Stomach (tissue), 9 donors: ENCODE data around the gene NFATC2. TPM values are rescaled to one million over a fixed set of nuclear protein-coding genes. Genes with fewer than 3 reads are reported as not detected.
A peak's percentile ranks its signal among the peaks of the same experiment; 100 is the strongest.

Experiments
- DNase-seq, 2 donors: peaks; one replicate each; pipeline versions ENCODE4 v3.0.0 to v3.0.0-alpha.2; 2013 to 2019
- H3K27ac ChIP-seq, 5 donors: fragments of 200-600 bp in 4 of 5; sonication (generic) in 4 of 5; one replicate each; pipeline ENCODE4 v1.5.1; 2013 to 2019; ENCODE audit warnings: mild to moderate bottlenecking in 1 of 5, moderate library complexity in 1 of 5
- H3K27me3 ChIP-seq, 3 donors: fragments of 200-600 bp; sonication (generic); one replicate each; pipeline ENCODE4 v1.5.1; 2017 to 2019; ENCODE audit warnings: mixed run types in 1 of 3
- H3K36me3 ChIP-seq, 4 donors: fragments of 200-600 bp; sonication (generic); 1 replicate in 3 of 4; 2 replicates in 1 of 4; pipeline ENCODE4 v1.5.1; 2016 to 2019
- H3K4me1 ChIP-seq, 4 donors: fragments of 200-600 bp; sonication (generic); one replicate each; pipeline ENCODE4 v1.5.1; 2016 to 2019
- H3K4me3 ChIP-seq, 4 donors: fragments of 200-600 bp; sonication (generic) in 3 of 4; one replicate each; pipeline ENCODE4 v1.5.1; 2016 to 2019; ENCODE audit warnings: mild to moderate bottlenecking in 1 of 4
- H3K9me3 ChIP-seq, 4 donors: fragments of 200-600 bp; sonication (generic); one replicate each; pipeline ENCODE4 v1.5.1; 2016 to 2019
- CTCF ChIP-seq, 7 experiments: fragments of 450-650 bp in 4 of 7; fragments of 200-600 bp in 3 of 7; sonication (generic) in 3 of 7; IDR thresholded peaks; one replicate each; pipeline ENCODE4 v1.5.1; 2016 to 2019; ENCODE audit warnings: antibody characterized with exemption in 7 of 7, control low read depth in 2 of 7, mild to moderate bottlenecking in 1 of 7
- EP300 ChIP-seq: sonication (generic); formaldehyde crosslinking; IDR thresholded peaks from one replicate; pipeline ENCODE4 v1.6.1; 2017; ENCODE audit warnings: antibody characterized with exemption
- POLR2A ChIP-seq, 4 donors: fragments of 450-650 bp; IDR thresholded peaks; one replicate each; pipeline ENCODE4 v1.6.1; 2016; ENCODE audit warnings: antibody characterized with exemption in 4 of 4, control low read depth in 2 of 4, mild to moderate bottlenecking in 1 of 4, moderate library complexity in 1 of 4
- POLR2AphosphoS5 ChIP-seq, 3 donors: sonication (generic); formaldehyde crosslinking; IDR thresholded peaks; one replicate each; pipeline ENCODE4 v1.6.1; 2016; ENCODE audit warnings: antibody characterized with exemption in 3 of 3
- WGBS, 5 donors: extraction: QIAGEN DNeasy Blood & Tissue Kit in 3 of 5; methylation state at CpG; one replicate each; pipeline versions ENCODE4 v1.1.5 to v1.1.7; 2013 to 2018; 5-methylcytosine and 5-hydroxymethylcytosine counted together
- intact Hi-C: fragments of 100-400 bp; cut with DNase I; formaldehyde crosslinking; loops from one replicate; pipeline ENCODE4 v1.15.1; 2023; ENCODE audit warnings: low total_unique reads
- polyA plus RNA-seq, 3 donors: library from polyadenylated mRNA; stranded (reverse); fragments of 200-250 nt; gene quantifications; one replicate each; pipeline ENCODE4 v1.2.3, GENCODE V29; 2013
- total RNA-seq, 5 donors: library from RNA; depleted of rRNA; stranded (reverse); fragments of >200 nt; gene quantifications; one replicate each; pipeline versions ENCODE4 v1.1.0 to v1.2.3, GENCODE V29; 2014 to 2016
- donor health status: healthy with polysubstance abuse.
- donor health status: Bipolar disorder and iron deficiency.
- donor health status: healthy.

The NFATC2 gene
- total and polyA plus RNA-seq, 8 donors: 1.4 to 31.9 (median 8.6) TPM

DNA sequence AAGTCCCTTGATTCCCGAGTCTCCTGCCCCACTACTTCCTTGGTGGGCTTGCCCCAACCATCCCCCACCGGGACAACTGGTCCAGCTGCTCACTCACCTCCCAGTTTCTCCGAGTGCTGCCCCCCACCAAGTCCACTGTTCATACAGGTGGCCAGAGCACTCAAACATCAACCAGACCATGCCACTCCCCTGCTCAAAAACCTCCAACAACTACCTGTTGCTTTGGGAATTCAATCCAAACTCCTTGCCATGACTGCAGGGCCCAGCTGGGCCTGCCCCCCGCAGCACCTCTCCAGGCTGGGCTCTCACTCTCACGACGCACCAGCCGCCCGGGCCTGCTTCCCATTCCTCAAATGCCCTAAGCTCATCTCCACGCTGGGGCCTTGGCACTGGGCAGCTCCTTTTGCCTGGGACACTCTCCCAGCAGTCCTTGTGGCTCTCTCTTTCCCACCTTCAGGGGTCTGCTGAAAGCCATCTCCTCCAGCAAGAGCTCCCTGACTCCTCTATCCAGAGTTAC is 97.5 kb downstream of the NFATC2 start:
- no peak for DNase-seq
- peaks cover 0 to 24% (median 8%) of the 10 kb centered on the region in 4 donors for H3K36me3 ChIP-seq
- intact Hi-C loops: no loop called here
- H3K27ac ChIP-seq: no peak overlapping the region
- H3K27me3 ChIP-seq: no peaks in the 10 kb centered on the region
- H3K4me1 ChIP-seq: peaks cover 0 to 41% (median 26%) of the 10 kb centered on the region in 4 donors
- H3K4me3 ChIP-seq: no peak overlapping the region
- no peak for TF ChIP-seq POLR2AphosphoS5 (IDR thresholded peaks at IDR 0.05)
- no peak for TF ChIP-seq POLR2A (IDR thresholded peaks at IDR 0.05)
- H3K9me3 ChIP-seq: no peaks in the 10 kb centered on the region
- WGBS, 5 donors: 89 to 96% (median 93%) methylated on average over 9 of the region's 9 CpGs

GRCh38 chr20:51444467-51444866 is 98.1 kb downstream of the NFATC2 start:
- intact Hi-C loops: no loop called here
- Histone ChIP-seq H3K27ac (no peak overlapping the region), H3K4me1 (peaks cover 0 to 41% (median 25%) of the 10 kb centered on the region in 4 donors), H3K27me3 (no peaks in the 10 kb centered on the region), H3K36me3 (peaks cover 0 to 27% (median 7%) of the 10 kb centered on the region in 4 donors), H3K4me3 (no peak overlapping the region), H3K9me3 (no peaks in the 10 kb centered on the region)
- TF ChIP-seq POLR2AphosphoS5 (IDR thresholded peaks at IDR 0.05) (no peak), POLR2A (IDR thresholded peaks at IDR 0.05) (no peak), EP300 (no peak), CTCF (IDR thresholded peaks at IDR 0.05) (no peak)
- WGBS, 5 donors: 75 to 89% (median 79%) methylated on average over 9 of the region's 9 CpGs
- DNase-seq: peak in 1 of 2 donors; percentile 54

DNA sequence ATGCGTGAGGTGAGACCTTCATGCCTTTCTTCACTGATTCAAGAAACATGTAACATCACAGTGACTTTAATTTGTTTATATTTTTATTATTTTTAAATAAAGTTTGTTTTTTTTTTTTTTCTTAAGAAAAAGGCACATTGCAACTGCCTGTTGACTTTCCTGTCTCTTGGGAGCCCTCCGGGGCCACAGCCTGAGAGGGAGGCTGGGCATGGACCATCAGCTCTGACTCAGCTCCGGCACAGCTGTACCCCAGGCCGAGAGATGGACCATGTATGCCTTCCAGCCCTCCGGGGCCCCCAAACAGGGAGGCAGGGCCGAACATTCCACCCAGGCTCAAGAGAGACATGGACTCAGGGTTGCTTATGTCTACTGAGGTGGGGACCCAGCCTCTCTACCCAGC is 99.9 kb downstream of the NFATC2 start:
- H3K27me3 ChIP-seq: no peaks in the 10 kb centered on the region
- H3K27ac ChIP-seq: no peak overlapping the region
- peaks cover 0 to 24% (median 11%) of the 10 kb centered on the region in 4 donors for H3K4me1 ChIP-seq
- TF ChIP-seq EP300 (no peak), POLR2AphosphoS5 (IDR thresholded peaks at IDR 0.05) (no peak), CTCF (IDR thresholded peaks at IDR 0.05) (no peak), POLR2A (IDR thresholded peaks at IDR 0.05) (no peak)
- intact Hi-C loops: no loop called here
- 87 to 97% (median 93%) methylated on average over 6 of the region's 6 CpGs for WGBS, 5 donors
- DNase-seq: no peak
- H3K36me3 ChIP-seq: peaks cover 3 to 28% (median 11%) of the 10 kb centered on the region in 4 donors
- no peak overlapping the region for H3K4me3 ChIP-seq
- no peaks in the 10 kb centered on the region for H3K9me3 ChIP-seq

GRCh38 chr20:51440589-51440988 is 101.9 kb downstream of the NFATC2 start:
- 53 to 67% (median 58%) methylated on average over 6 to 7 of the region's 7 CpGs for WGBS, 5 donors

More at GRCh38 chr20:51440589-51440988, 101.9 kb downstream of the NFATC2 start:
- H3K27ac ChIP-seq: no peak overlapping the region
- no peak for DNase-seq
- peaks cover 4 to 31% (median 12%) of the 10 kb centered on the region in 4 donors for H3K36me3 ChIP-seq
- H3K9me3 ChIP-seq: no peaks in the 10 kb centered on the region
- TF ChIP-seq POLR2AphosphoS5 (IDR thresholded peaks at IDR 0.05): no peak
- TF ChIP-seq EP300: no peak
- TF ChIP-seq CTCF (IDR thresholded peaks at IDR 0.05): no peak
- no peak for TF ChIP-seq POLR2A (IDR thresholded peaks at IDR 0.05)
- intact Hi-C loops: no loop called here
- peaks cover 0 to 8% (median 0%) of the 10 kb centered on the region in 4 donors for H3K4me1 ChIP-seq
- no peak overlapping the region for H3K4me3 ChIP-seq
- no peaks in the 10 kb centered on the region for H3K27me3 ChIP-seq
